Large intestine (tissue), 12 donors: ENCODE results near the gene ATOH7. TPM values are rescaled to one million over a fixed set of nuclear protein-coding genes. Genes with fewer than 3 reads are reported as not detected.
A peak's percentile ranks its signal among the peaks of the same experiment; 100 is the strongest.
"Not testable (repeated sequence)": the region's sequence is repeated elsewhere in the genome, so short reads cannot be mapped to it uniquely, and the experiment has no call there.

Experiments used
- DNase-seq, 2 donors: peaks; one replicate each; pipeline versions ENCODE4 v3.0.0 to v3.0.0-alpha.2; 2013
- H3K27ac ChIP-seq: one replicate; pipeline ENCODE4 v1.5.1; 2013; ENCODE audit warnings: low read length
- H3K27me3 ChIP-seq: 2 replicates; pipeline ENCODE4 v1.6.1; 2013; ENCODE audit warnings: low read length; ENCODE audit not compliant: control insufficient read depth, insufficient read depth
- H3K36me3 ChIP-seq: 2 replicates; pipeline ENCODE4 v1.6.1; 2013; ENCODE audit warnings: low read length; ENCODE audit not compliant: control insufficient read depth, insufficient read depth
- H3K4me1 ChIP-seq: one replicate; pipeline ENCODE4 v1.6.1; 2013; ENCODE audit warnings: low read length; ENCODE audit not compliant: control insufficient read depth, insufficient read depth
- H3K4me3 ChIP-seq: one replicate; pipeline ENCODE4 v1.5.1; 2013; ENCODE audit warnings: low read length
- H3K9me3 ChIP-seq: one replicate; pipeline ENCODE4 v1.6.1; 2013; ENCODE audit warnings: mild to moderate bottlenecking, low read depth, low read length, moderate library complexity; ENCODE audit not compliant: control insufficient read depth
- WGBS: methylation state at CpG from one replicate; pipeline ENCODE4 v1.1.5; 2013; ENCODE audit warnings: low lambda C conversion rate; ENCODE audit not compliant: insufficient coverage; 5-methylcytosine and 5-hydroxymethylcytosine counted together
- long read RNA-seq, 11 donors: transcript quantifications; one replicate each; lab custom pipeline, GENCODE V29; 2026
- polyA plus RNA-seq: library from polyadenylated mRNA; unstranded; fragments of 120-200 nt; gene quantifications from one replicate; pipeline ENCODE4 v1.2.1, GENCODE V29; 2013

ATOH7 gene
- 1.4 TPM for polyA plus RNA-seq
- long read RNA-seq, donor 1, partial matches to known transcripts, result 0 of 1 reads
- long read RNA-seq, donor 1, other reads (novel, unspliced or antisense), result 0 of 1 reads
- long read RNA-seq, donor 2, partial matches to known transcripts, result 0 of 1 reads
- long read RNA-seq, donor 2, other reads (novel, unspliced or antisense), result 0 of 1 reads
- long read RNA-seq, donor 3, result 0 reads
- long read RNA-seq, donor 4, result 0 reads
- long read RNA-seq, donor 5, result 0 reads
- long read RNA-seq, donor 6, partial matches to known transcripts, result 0 of 3 reads
- long read RNA-seq, donor 6, other reads (novel, unspliced or antisense), result 0 of 3 reads
- long read RNA-seq, donor 7, result 0 reads
- long read RNA-seq, donor 8, result 0 reads
- long read RNA-seq, donor 9, partial matches to known transcripts, result 0 of 1 reads
- long read RNA-seq, donor 9, other reads (novel, unspliced or antisense), result 0 of 1 reads
- long read RNA-seq, donor 10, result 0 reads
- long read RNA-seq, donor 11, result 0 reads

DNA sequence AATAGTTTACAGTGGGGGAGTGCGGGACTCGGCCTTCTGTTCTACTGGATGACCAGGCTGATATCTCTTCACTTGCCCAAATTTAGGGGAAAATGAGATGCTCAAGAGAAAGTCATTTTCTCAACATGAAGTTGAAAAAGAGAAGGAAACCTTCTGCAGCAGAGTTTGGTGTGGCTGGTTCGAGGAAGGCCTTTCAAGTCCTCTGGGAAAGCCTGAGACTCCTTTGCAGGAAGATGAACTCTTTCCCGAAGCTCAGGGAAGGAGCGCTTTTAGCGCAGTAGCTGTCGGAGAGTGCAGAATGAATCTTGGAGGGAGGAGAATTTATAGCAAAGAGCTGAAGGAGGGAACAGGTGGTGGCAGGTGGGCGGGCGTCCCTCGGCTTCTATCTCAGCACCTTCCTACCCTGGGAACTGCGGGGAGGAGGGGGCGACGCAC lies at the start of gene ATOH7:
TSS of gene ATOH7 (minus strand) at position 297 of the 435 bp plus-strand sequence. CDS start 436 bp downstream, outside the sequence.
- Histone ChIP-seq H3K27me3 (peaks cover 4% of the 10 kb centered on the region), H3K9me3 (no peaks in the 10 kb centered on the region), H3K4me3 (peak within 1 kb of the TSS; percentile 80), H3K4me1 (peaks cover 3% of the 10 kb centered on the region), H3K36me3 (no peaks in the 10 kb centered on the region), H3K27ac (peak within 1 kb of the TSS; percentile 64)
- no peak for DNase-seq
- WGBS, result no CpG with 5 or more reads among the region's 13 CpGs

DNA sequence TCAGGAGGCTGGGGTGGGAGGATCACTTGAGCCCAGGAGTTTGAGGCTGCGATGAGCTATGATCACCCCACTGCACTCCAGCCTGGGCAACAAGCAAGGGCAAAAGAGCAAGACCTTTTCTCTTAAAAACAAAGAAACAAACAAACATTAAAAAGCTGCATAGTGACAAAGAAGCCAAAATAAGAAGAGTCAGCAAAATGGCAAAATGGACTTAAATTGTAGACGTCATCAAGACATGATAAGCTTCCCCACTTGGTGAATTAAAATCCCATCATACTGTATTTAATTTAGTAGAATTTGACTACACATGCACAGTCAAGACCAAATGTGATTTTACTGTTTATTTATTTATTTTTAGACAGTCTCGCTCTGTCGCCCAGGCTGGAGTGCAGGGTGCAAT lies 48.8 kb upstream of the ATOH7 start:
- DNase-seq, result no peak
- Histone ChIP-seq H3K36me3 (peaks cover 27% of the 10 kb centered on the region), H3K27me3 (no peaks in the 10 kb centered on the region), H3K4me3 (no peak overlapping the region), H3K4me1 (no peaks in the 10 kb centered on the region), H3K9me3 (peaks cover 19% of the 10 kb centered on the region), H3K27ac (no peak overlapping the region)
- 95% methylated on average over 4 of the region's 4 CpGs for WGBS

- DNase-seq, H3K4me1 ChIP-seq, H3K27me3 ChIP-seq, H3K27ac ChIP-seq, H3K4me3 ChIP-seq: not testable (repeated sequence)
- no CpG with 5 or more reads among the region's 70 CpGs for WGBS
- H3K36me3 ChIP-seq, result peaks cover 15% of the 10 kb centered on the region
- peaks cover 19% of the 10 kb centered on the region for H3K9me3 ChIP-seq
Observed at GRCh38 chr10:68278906-68279753, 47.2 kb upstream of the ATOH7 start.

DNA sequence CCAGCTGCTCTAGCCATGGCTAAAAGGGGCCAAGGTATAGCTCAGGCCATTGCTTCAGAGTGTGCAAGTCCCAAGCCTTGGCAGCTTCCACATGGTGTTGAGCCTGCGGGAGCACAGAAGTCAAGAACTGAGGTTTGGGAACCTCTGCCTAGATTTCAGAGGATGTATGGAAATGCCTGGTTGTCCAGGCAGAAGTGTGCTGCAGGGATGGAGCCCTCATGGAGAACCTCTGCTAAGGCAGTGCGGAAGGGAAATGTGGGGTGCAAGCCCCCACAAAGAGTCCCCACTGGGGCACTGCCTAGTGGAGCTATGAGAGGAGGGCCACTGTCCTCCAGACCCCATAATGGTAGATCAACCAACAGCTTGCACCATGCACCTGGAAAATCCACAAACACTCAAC lies 45.9 kb upstream of the ATOH7 start:
- not testable (repeated sequence) for H3K4me3 ChIP-seq, H3K27me3 ChIP-seq, DNase-seq, H3K4me1 ChIP-seq, H3K27ac ChIP-seq
- Histone ChIP-seq H3K36me3 (peaks cover 11% of the 10 kb centered on the region), H3K9me3 (peaks cover 19% of the 10 kb centered on the region)
- no CpG with 5 or more reads among the region's 2 CpGs for WGBS

GRCh38 chr10:68276224-68276623 lies 44.3 kb upstream of the ATOH7 start:
- H3K36me3 ChIP-seq, result peaks cover 8% of the 10 kb centered on the region
- H3K9me3 ChIP-seq, result peaks cover 19% of the 10 kb centered on the region
- H3K27me3 ChIP-seq, result no peaks in the 10 kb centered on the region
- no peak overlapping the region for H3K4me3 ChIP-seq
- no peak overlapping the region for H3K27ac ChIP-seq
- H3K4me1 ChIP-seq, result no peaks in the 10 kb centered on the region
- DNase-seq, result no peak

- H3K4me1 ChIP-seq, result no peaks in the 10 kb centered on the region
- H3K4me3 ChIP-seq, result no peak overlapping the region
- no peaks in the 10 kb centered on the region for H3K27me3 ChIP-seq
- WGBS, result no CpG with 5 or more reads among the region's 2 CpGs
- H3K9me3 ChIP-seq, result peaks cover 19% of the 10 kb centered on the region
- no peak for DNase-seq
- H3K27ac ChIP-seq, result no peak overlapping the region
- H3K36me3 ChIP-seq, result peaks cover 7% of the 10 kb centered on the region
Observed at GRCh38 chr10:68275600-68276126, 43.8 kb upstream of the ATOH7 start.

- H3K4me3 ChIP-seq, result no peak overlapping the region
- H3K9me3 ChIP-seq, result peaks cover 3% of the 10 kb centered on the region
- DNase-seq, result no peak
- H3K27me3 ChIP-seq, result no peaks in the 10 kb centered on the region
- peaks cover 2% of the 10 kb centered on the region for H3K36me3 ChIP-seq
- no peak overlapping the region for H3K27ac ChIP-seq
- no peaks in the 10 kb centered on the region for H3K4me1 ChIP-seq
Observed at GRCh38 chr10:68272833-68273232, 40.9 kb upstream of the ATOH7 start.

- Histone ChIP-seq H3K4me1 (no peaks in the 10 kb centered on the region), H3K27me3 (no peaks in the 10 kb centered on the region), H3K36me3 (peaks cover 2% of the 10 kb centered on the region), H3K9me3 (no peaks in the 10 kb centered on the region), H3K4me3 (no peak overlapping the region), H3K27ac (no peak overlapping the region)
- 60% methylated on average over 1 of the region's 7 CpGs for WGBS
- DNase-seq, result no peak
Observed at GRCh38 chr10:68271196-68271882, 39.4 kb upstream of the ATOH7 start.

GRCh38 chr10:68269562-68270290 lies 37.8 kb upstream of the ATOH7 start:
- no peak overlapping the region for H3K27ac ChIP-seq
- DNase-seq, result no peak
- WGBS, result 100% methylated on average over 2 of the region's 2 CpGs
- peaks cover 2% of the 10 kb centered on the region for H3K36me3 ChIP-seq
- H3K4me1 ChIP-seq, result no peaks in the 10 kb centered on the region
- H3K27me3 ChIP-seq, result no peaks in the 10 kb centered on the region
- H3K9me3 ChIP-seq, result peaks cover 3% of the 10 kb centered on the region
- H3K4me3 ChIP-seq, result no peak overlapping the region
